ENCODE measurements around the gene CLDN9. TPM values are rescaled to one million over a fixed set of nuclear protein-coding genes. Genes with fewer than 3 reads are reported as not detected.
A peak's percentile ranks its signal among the peaks of the same experiment; 100 is the strongest.

The CLDN9 gene
- total and polyA plus RNA-seq, 9 of the 15 experiments (the other 6 are each of a cell fraction or from before 2014, with no cell fraction given) = 0.12 to 0.44 (median 0.22) TPM; not detected in 4

GRCh38 chr16:2971985-2972784, 40.5 kb upstream of the CLDN9 start (continued):
- TF ChIP-seq CCNT2 (IDR thresholded peaks at IDR 0.05; ENCODE audit: borderline replicate concordance, extremely low read depth, insufficient read length, low read depth, low read length) = no peak
- no peak for TF ChIP-seq SNRNP70 (optimal IDR thresholded peaks at IDR 0.05; ENCODE audit: low read depth, low read length)
- no peak for TF ChIP-seq PRPF4 (IDR thresholded peaks at IDR 0.05; ENCODE audit: insufficient read depth, low read depth, low read length, poor library complexity, severe bottlenecking)
- TF ChIP-seq ETV1 (tag; conservative IDR thresholded peaks at IDR 0.05; ENCODE audit: low read depth) = no peak
- no peak for TF ChIP-seq TAF1 (IDR thresholded peaks at IDR 0.05; ENCODE audit: control insufficient read depth, extremely low read depth, insufficient read depth, low read length, severe bottlenecking)
- TF ChIP-seq, protein P1, sequence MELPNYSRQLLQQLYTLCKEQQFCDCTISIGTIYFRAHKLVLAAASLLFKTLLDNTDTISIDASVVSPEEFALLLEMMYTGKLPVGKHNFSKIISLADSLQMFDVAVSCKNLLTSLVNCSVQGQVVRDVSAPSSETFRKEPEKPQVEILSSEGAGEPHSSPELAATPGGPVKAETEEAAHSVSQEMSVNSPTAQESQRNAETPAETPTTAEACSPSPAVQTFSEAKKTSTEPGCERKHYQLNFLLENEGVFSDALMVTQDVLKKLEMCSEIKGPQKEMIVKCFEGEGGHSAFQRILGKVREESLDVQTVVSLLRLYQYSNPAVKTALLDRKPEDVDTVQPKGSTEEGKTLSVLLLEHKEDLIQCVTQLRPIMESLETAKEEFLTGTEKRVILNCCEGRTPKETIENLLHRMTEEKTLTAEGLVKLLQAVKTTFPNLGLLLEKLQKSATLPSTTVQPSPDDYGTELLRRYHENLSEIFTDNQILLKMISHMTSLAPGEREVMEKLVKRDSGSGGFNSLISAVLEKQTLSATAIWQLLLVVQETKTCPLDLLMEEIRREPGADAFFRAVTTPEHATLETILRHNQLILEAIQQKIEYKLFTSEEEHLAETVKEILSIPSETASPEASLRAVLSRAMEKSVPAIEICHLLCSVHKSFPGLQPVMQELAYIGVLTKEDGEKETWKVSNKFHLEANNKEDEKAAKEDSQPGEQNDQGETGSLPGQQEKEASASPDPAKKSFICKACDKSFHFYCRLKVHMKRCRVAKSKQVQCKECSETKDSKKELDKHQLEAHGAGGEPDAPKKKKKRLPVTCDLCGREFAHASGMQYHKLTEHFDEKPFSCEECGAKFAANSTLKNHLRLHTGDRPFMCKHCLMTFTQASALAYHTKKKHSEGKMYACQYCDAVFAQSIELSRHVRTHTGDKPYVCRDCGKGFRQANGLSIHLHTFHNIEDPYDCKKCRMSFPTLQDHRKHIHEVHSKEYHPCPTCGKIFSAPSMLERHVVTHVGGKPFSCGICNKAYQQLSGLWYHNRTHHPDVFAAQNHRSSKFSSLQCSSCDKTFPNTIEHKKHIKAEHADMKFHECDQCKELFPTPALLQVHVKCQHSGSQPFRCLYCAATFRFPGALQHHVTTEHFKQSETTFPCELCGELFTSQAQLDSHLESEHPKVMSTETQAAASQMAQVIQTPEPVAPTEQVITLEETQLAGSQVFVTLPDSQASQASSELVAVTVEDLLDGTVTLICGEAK (IDR thresholded peaks at IDR 0.05) = no peak
- TF ChIP-seq, protein P1 (CRISPR knock-in tag; IDR thresholded peaks at IDR 0.05) = no peak
- no peak for TF ChIP-seq RCOR1 (IDR thresholded peaks at IDR 0.05; ENCODE audit: borderline replicate concordance in 1 of 2, low read depth in 2 of 2, low read length in 2 of 2)
- no peak; the same call in 1 of the 2 replicates for TF ChIP-seq PHF8 (IDR thresholded peaks at IDR 0.05; ENCODE audit: borderline replicate concordance, low read length)
- no peak for TF ChIP-seq CREB3 (tag; conservative IDR thresholded peaks at IDR 0.05; ENCODE audit: low read depth)
- TF ChIP-seq DNMT1 (IDR thresholded peaks at IDR 0.05) = no peak
- no peak for TF ChIP-seq SREBF2 (CRISPR knock-in tag; IDR thresholded peaks at IDR 0.05)
- TF ChIP-seq ZBED1 (IDR thresholded peaks at IDR 0.05) = peak; percentile 73; the same call in 1 of the 2 replicates
- no peak for TF ChIP-seq ESRRB (CRISPR knock-in tag; IDR thresholded peaks at IDR 0.05; ENCODE audit: borderline replicate concordance)
- TF ChIP-seq NELFE (IDR thresholded peaks at IDR 0.05; ENCODE audit: insufficient read depth, insufficient read length) = no peak
- TF ChIP-seq ARID2 (IDR thresholded peaks at IDR 0.05) = no peak
- peak; percentile 45 for TF ChIP-seq POLR2B (IDR thresholded peaks at IDR 0.05; ENCODE audit: low read depth, partially characterized antibody)
- TF ChIP-seq L3MBTL2 (IDR thresholded peaks at IDR 0.05) = no peak
